GM18519 (cell line): ENCODE results near the gene RAB10.
"Not testable (repeated sequence)": the region's sequence is repeated elsewhere in the genome, so short reads cannot be mapped to it uniquely, and the experiment has no call there.

Experiments
- ATAC-seq: cut with Tn5 transposase; IDR thresholded peaks from one replicate; pipeline ENCODE4 v1.9.1; 2021; ENCODE audit warnings: mild to moderate bottlenecking, moderate library complexity; ENCODE audit not compliant: unreplicated experiment, low FRiP score

The RAB10 gene

GRCh38 chr2:26086779-26087178, 52.9 kb downstream of the RAB10 start:
- no peak for ATAC-seq

GRCh38 chr2:26088038-26088643, 54.3 kb downstream of the RAB10 start:
- ATAC-seq = no peak

GRCh38 chr2:26088931-26089330, 55.0 kb downstream of the RAB10 start:
- ATAC-seq = not testable (repeated sequence)

- ATAC-seq = no peak
Measured at GRCh38 chr2:26089337-26089736, 55.5 kb downstream of the RAB10 start.

GRCh38 chr2:26095758-26096157, 61.9 kb downstream of the RAB10 start:
- ATAC-seq = no peak

GRCh38 chr2:26099933-26100332, 66.0 kb downstream of the RAB10 start:
- no peak for ATAC-seq

GRCh38 chr2:26100384-26100783, 66.5 kb downstream of the RAB10 start:
- ATAC-seq = no peak

GRCh38 chr2:26103752-26104151, 69.9 kb downstream of the RAB10 start:
- ATAC-seq = no peak

GRCh38 chr2:26108701-26109100, 74.8 kb downstream of the RAB10 start:
- not testable (repeated sequence) for ATAC-seq

GRCh38 chr2:26112201-26112600, 78.3 kb downstream of the RAB10 start:
- no peak for ATAC-seq

- ATAC-seq = no peak
Measured at GRCh38 chr2:26114151-26114550, 80.3 kb downstream of the RAB10 start.

GRCh38 chr2:26118682-26119081, 84.8 kb downstream of the RAB10 start:
- ATAC-seq = no peak

- no peak for ATAC-seq
Measured at GRCh38 chr2:26119521-26119920, 85.6 kb downstream of the RAB10 start.

- no peak for ATAC-seq
Measured at GRCh38 chr2:26122630-26123029, 88.7 kb downstream of the RAB10 start.

GRCh38 chr2:26123426-26123825, 89.5 kb downstream of the RAB10 start:
- ATAC-seq = no peak

- no peak for ATAC-seq
Measured at GRCh38 chr2:26126074-26126473, 92.2 kb downstream of the RAB10 start.

GRCh38 chr2:26128176-26128575, 94.3 kb downstream of the RAB10 start:
- ATAC-seq = no peak

GRCh38 chr2:26130763-26131162, 96.9 kb downstream of the RAB10 start:
- no peak for ATAC-seq

GRCh38 chr2:26136451-26136850, 102.6 kb downstream of the RAB10 start:
- no peak for ATAC-seq

GRCh38 chr2:26139269-26140183, 105.6 kb downstream of the RAB10 start:
- no peak for ATAC-seq

GRCh38 chr2:26141145-26141769, 107.4 kb downstream of the RAB10 start:
- ATAC-seq = no peak
